Measurements from ENCODE around the gene KASH5.
"Not testable (repeated sequence)": the region's sequence is repeated elsewhere in the genome, so short reads cannot be mapped to it uniquely, and the experiment has no call there.

Gene KASH5

DNA sequence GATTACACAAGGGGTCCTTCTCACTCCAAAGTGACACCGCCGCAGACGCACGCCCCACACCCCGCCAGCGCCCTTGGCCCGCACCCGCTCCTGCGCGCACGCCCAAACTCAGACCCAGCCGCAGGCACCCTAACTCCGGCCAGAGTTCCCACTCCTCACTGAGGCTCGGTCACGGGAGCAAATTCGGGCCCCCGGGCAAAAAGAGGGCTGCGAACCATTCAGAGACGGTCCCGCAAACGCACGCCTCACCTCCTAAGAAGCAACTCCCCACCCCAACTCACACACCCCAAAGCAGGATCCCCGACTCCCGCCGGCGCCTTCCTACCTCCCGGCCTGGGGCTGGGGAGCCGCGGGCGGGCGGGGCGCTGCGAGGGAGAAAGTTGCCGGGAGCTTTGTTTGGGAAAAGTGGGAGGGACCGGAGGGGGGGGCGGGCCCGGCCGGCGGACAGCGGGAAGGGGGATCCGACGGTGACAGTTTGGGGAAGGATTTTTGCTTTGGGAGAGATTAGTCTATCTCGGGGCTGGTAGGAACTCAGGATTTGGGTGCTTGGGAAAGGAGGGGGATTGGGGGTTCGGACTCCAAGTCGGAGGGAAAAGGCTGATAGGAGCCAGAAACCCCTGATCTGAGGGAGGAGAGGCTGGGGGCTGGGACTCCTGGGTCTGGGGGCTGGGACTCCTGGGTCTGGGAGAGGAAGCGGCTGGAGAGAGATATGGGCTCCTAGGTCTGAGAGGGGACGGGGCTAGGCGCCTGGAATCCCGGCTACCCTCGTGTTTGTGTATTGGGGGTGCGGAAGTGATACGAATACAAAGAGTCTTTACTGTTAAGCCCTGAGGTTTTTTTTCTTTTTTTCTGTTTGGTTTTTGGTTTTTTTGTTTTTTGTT is 25.8 kb upstream of the KASH5 start, which contains the start of gene TEAD2:
Gene TEAD2 (minus strand): TSS at position 369 of the 881 bp plus-strand sequence. CDS start 2,341 bp downstream, outside the sequence.
- DNase-seq = no peak

DNA sequence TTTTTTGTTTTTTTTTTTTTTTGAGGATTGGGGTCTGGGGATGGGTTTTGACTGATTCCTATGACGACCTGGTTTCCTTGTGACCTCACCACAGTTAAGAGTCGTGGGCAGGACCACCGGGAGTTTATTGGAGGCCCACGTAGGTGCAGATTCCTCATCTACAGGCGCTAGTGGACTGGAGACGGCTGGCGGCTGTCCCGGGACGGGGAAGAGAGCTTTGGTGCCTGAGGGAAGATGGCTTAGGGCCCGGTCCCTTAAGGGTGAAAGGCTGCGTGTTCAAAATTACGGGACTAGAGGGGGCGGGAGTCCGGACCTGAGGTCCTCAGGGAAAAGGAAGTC is 25.2 kb upstream of the KASH5 start:
- DNase-seq = no peak

DNA sequence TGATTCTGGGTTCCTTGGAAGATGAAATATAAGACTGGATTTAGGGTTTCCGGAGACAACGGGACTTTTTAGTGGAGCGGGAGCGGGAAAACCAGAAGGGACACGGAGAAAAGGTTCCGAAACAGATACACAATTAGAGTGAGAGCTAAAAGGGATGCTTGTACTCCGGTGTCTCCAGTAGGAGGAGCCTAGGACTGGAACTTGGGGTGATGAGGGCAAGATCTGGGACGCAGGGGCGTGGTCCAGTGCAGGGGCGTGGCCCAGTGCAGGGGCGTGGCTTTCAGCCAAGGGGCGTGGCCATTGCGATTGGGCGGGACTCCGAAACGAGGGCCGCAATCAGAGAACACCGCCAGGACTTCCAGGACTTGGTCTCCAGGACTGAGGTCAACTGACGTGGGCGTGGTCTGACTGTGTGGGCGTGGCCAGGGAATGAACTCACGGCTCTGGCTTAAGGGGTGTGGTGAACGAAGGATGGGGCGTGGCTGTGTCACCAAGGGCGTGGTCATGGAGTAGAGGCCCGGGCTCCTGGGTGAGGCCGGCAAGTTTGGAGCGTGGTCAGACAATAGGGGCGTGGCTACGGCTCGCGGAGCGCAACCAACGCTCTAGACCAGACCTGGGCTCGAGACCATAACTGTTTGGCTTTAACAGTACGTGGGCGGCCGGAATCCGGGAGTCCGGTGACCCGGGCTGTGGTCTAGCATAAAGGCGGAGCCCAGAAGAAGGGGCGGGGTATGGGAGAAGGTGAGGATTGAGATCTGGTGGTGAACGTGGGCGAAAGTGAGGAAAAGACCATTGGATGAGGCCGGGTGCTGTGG is 24.6 kb upstream of the KASH5 start, which contains the start of gene DKKL1:
Gene DKKL1 (plus strand): TSS at position 610 of the 815 bp plus-strand sequence. CDS start 122 bp downstream, at position 732.
- no peak for DNase-seq

DNA sequence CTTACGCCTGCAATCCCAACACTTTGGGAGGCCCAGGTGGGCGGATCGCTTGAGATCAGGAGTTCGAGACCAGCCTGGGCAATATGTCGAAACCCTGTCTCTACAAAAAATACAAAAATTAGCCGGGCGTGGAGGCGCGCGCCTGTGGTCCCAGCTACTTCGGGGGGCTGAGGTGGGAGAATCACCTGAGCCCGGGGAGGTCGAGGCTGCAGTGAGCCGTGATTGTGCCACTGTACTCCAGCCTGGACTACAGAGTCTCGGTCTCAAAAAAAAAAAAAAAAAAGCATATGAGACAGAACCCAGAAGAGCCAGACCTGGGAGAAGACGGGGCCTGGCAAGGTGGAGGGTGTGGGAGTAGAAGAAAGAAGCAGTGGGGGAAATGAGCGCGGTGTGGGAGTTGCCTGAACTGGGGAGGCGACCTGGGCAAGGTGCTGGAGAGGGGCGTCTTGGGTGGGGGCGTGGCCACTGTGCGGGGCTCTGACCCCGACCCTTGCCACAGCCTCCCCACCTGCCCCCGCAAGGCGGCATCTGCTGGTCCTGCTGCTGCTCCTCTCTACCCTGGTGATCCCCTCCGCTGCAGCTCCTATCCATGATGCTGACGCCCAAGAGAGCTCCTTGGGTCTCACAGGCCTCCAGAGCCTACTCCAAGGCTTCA is 23.8 kb upstream of the KASH5 start:
- DNase-seq = no peak

DNA sequence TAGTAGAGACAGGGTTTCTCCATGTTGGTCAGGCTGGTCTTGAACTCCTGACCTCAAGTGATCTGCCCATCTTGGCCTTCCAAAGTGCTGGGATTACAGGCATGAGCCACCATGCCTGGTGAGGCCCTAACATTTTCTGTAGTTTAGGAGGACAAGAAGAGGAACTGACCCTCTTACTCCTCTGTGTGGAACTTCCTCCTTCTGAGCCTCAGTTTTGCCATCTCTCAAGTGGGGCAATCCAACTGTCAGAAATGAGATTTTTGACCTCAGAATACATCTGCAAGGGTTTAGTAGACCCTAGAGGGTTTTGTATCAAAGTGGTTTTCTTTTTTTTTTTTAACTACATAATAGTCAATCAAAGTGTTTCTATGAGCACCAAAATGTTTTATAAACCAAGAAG is 21.9 kb upstream of the KASH5 start:
- no peak for DNase-seq

DNA sequence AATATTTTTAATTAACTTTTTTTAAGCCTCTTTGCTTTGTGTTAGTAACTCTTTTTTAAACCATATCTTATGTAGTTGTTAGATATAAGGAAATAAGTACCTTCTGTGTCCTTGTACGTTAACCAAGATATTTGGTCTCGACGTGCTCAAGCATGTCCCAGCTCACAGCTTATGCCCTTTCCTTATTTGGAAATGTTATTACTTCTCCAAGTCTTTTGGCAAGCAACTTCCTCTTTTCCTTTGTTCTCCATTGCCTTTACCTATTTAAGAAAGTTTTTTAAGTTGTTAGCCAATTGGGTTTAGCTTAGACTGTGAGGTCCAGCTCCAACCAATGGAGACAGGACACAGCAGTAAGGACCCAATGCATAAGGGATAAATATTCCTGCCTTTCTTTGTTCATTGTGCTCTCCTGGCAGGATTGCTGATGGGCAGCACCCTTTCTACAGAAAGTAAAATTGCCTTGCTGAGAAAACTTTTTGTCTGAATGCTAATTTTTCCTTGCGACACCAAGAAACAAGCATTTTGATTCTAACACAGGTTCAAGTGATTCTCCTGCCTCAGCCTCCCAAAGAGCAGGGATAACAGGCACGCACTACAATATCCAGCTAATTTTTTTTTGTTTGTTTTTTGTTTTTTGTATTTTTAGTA is 19.2 kb upstream of the KASH5 start:
- DNase-seq = no peak

DNA sequence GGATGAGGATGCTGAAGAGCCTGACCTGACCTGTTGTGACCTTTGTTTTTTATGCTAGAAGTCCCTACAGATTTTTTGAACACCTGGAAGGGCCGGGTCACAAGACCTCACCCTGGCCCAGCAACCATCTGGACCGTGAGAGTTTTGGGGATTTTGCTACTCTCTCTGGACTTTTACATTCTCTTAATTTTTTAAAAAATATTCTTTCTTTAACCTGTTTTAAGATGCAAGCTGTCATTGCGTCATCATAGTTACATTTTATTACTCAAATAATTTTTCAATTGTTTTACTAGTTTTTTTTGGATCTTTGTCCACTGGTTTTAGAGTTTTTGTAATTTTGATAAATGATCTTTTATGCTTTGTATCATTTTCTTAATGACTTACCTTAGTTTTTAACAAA is 16.9 kb upstream of the KASH5 start:
- no peak for DNase-seq

DNA sequence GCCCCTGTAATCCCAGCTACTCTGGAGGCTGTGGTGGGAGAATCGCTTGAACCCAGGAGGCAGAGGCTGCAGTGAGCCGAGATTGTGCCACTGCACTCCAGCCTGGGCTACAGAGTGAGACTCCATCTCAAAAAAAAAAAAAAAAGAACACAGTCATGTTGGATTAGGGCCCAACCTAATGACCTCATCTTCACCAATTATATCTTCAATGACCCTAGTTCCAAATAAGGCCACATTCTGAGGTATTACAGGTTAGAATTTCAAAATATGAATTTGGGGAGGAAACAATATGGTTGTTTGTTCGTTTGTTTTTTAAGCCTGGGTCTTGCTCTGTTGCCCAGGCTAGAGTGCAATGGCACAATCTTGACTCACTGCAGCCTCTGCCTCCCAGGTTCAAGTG is 14.9 kb upstream of the KASH5 start:
- not testable (repeated sequence) for DNase-seq

DNA sequence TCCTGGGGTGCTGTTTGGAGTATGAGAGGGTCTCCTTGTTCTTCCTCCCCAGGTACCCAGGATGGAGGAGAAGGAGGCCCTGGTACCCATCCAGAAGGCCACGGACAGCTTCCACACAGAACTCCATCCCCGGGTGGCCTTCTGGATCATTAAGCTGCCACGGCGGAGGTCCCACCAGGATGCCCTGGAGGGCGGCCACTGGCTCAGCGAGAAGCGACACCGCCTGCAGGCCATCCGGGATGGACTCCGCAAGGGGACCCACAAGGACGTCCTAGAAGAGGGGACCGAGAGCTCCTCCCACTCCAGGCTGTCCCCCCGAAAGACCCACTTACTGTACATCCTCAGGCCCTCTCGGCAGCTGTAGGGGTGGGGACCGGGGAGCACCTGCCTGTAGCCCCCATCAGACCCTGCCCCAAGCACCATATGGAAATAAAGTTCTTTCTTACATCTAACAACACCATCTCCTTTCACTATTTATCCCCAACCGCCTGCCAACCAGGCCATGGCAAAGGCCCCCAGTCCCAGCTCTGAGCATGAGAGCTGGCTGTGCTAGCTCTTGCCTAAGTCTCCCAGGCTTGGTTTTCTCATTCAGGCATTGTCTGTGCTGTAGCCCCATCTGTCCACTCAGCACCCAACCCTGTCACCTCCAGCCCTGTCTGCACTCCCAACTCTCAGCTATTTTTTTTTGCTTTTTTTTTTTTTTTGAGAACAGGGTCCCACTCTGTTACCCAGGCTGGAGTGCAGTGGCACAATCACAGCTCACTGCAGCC is 13.2 kb upstream of the KASH5 start:
- no peak for DNase-seq

DNA sequence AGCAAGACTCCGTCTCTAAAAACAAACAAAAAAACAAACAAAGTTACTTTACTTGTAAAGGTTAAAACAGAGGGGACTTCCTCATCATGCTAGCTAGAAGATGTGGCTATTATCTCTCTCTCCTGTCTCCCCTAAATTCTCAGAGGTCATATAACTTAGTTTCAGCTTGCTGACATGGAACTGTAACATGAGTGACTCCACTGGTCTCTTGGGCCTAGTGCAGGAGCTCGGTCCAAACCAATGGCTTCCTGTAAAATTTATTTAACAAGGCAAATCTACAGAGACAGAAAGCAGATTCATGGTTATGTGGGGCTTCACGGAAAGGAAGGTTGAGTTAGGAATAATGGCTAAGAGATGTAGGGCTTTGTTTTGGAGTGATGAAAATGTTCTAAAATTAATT is 9.5 kb upstream of the KASH5 start:
- DNase-seq = no peak

DNA sequence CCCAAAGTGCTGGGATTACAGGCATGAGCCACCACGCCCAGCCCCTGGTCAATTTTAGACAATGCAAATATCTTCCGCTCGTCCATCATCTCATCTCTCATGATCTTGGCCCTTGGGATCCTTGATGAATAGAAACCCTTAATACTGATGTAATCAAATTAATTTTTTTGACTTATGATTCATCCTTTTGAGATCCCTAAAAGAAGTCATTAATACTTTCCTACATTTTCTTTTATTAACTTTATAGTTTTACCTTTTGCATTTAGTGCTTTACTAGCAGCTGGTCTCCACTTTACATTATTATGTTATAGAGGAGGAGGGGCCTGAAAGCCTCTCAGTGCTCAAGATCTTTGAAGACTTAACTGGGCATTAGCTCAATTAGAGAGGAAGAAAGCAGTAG is 7.7 kb upstream of the KASH5 start:
- no peak for DNase-seq

DNA sequence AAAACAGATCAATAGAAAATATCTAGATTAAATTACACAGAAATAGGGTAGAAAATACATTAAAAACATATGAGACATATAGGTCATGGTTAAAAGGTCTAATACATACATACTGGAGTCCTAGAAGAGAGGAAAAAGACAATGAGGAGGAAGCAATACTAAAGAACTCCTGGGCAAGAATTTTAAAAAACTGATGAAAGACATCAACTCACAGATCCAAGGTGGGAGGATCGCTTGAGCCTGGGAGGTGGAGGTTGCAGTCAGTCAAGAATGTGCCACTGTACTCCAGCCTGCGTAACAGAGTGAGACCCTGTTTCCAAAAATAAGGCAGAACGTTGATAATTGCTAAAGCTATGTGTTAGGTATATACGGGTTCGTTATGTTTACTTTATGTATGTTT is 5.4 kb upstream of the KASH5 start:
- no peak for DNase-seq

DNA sequence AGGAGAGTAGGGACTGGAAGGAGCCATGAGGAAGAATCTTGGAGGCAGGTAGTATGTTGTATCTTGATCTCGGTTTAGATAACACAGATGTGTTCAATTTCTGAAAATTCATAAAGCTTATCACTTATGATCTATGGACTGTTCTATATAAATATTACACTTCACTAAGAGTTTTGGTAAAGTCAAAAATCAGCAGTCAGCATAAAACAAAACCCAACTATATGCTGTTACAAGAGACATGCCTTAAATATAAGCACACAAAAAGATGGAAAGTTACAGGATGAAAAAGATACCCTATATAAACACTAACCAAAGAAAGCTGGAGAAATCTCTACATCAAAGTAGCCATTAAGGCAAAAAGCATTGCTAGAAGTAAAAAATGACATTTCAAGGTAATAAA is 4.5 kb upstream of the KASH5 start:
- no peak for DNase-seq

DNA sequence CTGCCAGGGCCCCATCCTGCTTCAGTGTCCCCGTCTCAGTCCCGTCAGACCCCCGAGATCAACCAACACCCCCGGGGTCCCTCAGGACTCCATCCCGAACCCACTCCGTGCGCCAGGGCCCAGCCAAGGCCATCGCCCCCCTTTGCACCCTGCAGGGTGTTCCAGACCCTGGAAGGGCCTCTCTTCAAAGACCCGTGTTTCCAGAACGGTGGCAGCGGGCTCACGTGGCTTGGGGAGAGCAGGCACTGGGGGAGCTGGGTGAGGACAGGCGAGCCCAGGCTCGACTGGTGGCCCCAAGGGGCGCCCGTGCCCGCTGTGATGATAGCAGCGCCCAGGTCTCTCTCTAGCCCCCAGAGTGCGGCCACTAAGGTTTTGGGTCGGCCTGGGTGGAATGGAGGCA is 1.4 kb downstream of the KASH5 start:
- no peak for DNase-seq

DNA sequence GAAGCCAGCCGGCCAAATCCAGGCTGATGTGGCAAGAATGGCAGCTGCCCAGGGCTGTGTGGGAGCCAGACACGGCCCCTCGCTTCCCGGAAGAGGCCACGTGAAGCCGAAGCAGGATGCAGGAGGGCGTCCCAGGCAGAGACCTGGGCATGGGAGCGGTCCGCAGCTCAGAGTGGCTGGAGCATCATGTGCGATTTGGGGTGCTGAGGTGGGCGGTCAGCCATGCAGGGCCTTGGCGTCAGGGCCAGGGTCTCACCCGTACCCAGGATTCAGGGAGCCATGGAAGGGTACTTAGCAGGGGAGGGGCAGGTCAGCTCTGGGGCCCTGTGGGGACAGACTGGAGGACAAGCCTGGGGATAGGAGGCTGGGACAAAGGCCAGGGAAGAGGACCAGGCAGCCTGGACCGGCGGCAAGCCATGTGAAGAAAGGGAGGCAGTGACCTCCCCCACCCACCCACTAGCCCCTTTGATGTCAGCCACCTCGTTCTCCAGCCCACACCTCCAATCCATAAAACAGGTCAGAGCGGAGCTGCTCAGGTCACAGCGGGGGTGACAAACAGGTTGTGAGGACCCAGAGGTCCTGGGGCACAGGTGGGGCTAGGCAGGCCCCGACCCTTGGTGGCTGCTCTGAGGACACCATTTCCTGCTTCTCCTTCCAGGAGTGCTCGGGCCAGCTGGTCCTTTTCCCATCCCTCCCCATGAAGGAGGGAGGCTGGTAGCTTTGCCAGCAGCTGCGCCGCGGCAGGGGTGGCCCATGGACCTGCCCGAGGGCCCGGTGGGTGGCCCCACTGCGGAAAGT is 2.3 kb downstream of the KASH5 start:
- no peak for DNase-seq

DNA sequence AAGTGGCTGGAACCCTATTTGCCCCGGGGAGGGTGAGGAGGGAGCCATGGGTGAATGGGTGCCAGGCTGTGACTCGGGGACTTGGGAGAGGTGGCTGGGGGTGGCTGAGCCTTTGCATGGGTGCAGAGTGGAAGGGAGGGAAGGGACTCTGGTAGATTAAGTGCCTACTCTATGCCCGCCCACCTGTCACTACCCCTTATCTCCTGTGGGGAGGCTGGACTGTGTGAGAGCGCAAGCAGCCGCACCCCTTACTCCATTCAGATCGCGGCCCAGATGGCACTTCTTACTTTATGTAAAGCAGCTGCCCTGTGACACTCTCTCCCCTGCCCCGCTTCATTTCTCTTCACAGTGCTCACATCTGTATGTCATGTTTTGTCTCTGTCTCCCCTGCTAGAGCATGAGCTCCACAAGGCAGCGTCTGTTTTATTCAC is 2.9 kb downstream of the KASH5 start:
- DNase-seq = no peak

DNA sequence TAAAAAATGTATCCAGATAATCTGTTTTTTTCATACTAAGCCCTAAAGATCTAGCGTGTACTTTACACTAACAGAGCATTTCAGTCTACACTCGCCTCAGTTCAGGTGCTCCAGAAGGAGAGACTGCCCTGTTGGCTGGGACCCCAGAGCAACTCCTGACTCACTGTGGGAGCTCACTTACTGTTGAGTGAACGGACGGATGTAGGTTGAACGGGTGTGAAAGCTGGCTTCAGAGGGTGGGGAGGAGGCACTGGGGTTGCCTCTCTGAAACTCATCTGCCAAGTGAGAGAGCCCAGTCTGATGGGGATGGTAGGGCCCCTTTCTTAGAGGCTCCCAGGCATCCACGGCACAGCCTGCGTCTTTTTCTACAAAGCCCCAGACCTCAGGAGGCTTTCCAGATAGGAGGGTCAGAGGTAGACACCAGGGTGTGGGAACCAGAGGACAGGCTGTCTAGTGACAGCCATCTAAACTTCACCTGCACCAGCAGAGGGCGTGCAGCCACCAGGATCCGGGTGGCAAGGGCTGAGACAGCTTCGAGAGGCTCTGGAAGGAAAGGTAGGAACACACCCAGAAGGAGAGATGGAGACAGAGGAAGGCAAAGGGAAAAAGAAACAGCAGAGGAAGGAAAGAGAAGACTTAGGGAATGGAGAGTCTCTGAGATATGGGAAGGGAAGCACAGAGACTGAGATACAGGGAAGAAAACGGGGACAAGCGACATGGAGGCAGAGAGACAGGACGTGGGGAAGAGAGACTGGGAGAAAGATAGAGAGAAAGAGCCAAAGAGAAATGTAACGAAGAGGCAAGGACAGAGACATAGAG is 3.7 kb downstream of the KASH5 start:
- peak; percentile 58 for DNase-seq

DNA sequence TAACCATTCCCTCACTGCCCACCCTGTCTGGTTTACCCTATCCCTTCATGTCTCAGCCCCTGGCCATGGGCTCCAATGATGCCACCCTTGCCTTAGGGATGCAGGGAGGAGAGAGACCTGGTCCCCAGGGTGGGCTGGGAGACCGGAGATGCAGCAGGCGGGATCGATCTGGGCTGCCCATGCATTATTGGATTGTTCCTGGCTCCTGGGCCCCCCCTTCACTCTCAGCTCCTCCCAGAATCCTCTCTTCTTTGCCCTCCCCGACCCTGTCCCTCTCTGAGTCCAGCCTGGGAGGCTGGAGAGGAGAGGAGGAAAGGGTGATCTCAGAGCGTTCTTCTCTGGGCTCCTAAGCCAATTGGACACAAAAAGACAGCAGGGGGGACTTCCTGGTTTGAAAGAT is 5.8 kb downstream of the KASH5 start:
- DNase-seq = no peak

DNA sequence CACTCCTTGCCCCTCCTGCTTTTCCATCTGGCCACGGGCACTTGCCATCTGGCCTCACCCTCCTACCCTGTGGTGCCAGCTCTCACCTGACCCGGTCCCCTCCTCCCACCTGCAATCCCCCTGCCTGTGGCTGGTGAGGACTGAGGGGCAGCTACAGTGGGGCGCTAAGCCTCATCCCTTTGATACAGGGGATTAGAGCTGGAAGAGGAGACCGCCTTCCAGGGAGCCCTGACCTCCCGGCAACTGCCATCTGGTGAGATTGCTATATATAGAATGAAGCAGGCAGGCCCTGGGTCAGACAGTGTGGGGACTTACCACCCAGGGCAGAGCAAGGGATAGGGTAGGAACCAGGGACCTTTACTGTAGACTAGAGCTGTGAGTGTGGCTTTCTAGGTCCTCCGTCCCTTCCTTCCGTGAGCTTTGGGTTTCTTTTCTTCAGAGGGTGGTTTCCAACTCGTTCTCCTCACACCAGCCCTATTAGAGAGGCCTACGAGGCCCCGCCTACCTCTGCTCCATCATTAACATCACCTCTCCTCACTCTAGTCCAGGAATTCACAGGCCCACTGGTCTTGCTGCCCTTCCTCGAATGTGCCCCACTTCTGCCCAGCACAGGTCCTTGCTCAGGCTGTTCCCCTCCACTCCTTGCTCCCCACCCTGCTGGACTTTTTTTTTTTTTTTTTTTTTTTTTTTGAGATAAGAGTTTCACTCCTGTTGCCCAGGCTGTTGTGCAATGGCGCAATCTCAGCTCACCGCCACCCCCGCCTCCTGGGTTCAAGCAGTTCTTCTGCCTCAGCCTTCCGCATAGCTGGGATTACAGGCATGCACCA is 7.7 kb downstream of the KASH5 start:
- DNase-seq = no peak

All from NCI-H1092 treated with DMSO at 0.1 percent for 48 hours (cell line).